ENCODE measurements around the gene ROCK1.

GRCh38 chr18:21073180-21073579, 38.4 kb downstream of the ROCK1 start:
- TF ChIP-seq CTCF (IDR thresholded peaks at IDR 0.05) (no peak), POLR2A (IDR thresholded peaks at IDR 0.05) (no peak)
